HCT116 (cell line): ENCODE data around the gene TMEM140. TPM values are rescaled to one million over a fixed set of nuclear protein-coding genes. Genes with fewer than 3 reads are reported as not detected.

ENCODE experiments used
- ATAC-seq: fragments of 200-7000 bp; cut with Tn5 transposase; 2 replicates; pipeline ENCODE4 v1.9.1; 2020; ENCODE audit warnings: mild to moderate bottlenecking, moderate library complexity
- BruUV-seq: library from RNA; stranded (reverse); fragments of 400-500 nt; replicated peaks from 2 replicates; lab custom pipeline; 2021; lab: Mats Ljungman, UMichigan
- CTCF ChIA-PET: fragments of 300-600 bp; sonication (Branson Sonifier 250); formaldehyde crosslinking; loops from one replicate; lab custom pipeline; 2021; ENCODE audit warnings: antibody characterized with exemption; lab: Charles Lee
- POLR2A ChIA-PET: fragments of 300-600, 350-600 bp; sonication (Branson Sonifier 250); formaldehyde crosslinking; loops from one replicate; lab custom pipeline; 2021; ENCODE audit warnings: antibody characterized with exemption; lab: Charles Lee
- RAD21 ChIA-PET, 2 experiments: fragments of 300-600 bp; sonication (Branson Sonifier 250); formaldehyde crosslinking; loops; one replicate each; lab custom pipeline; 2023; ENCODE audit warnings: low total read pairs in 2 of 2; ENCODE audit not compliant: uncharacterized antibody in 2 of 2, unreplicated experiment in 2 of 2, low non-redundant PET in 1 of 2; lab: Charles Lee
- DNase-seq: peaks from one replicate; pipeline ENCODE4 v3.0.0-alpha.2; 2010; ENCODE audit warnings: low read depth, low spot score
- H2AFZ ChIP-seq: fragments of 200-600 bp; shearing (Covaris generic), sonication (generic); 2 replicates; pipeline ENCODE4 v1.6.1; 2017; ENCODE audit warnings: low read depth, mixed run types, mixed read lengths, antibody characterized with exemption, low read length; ENCODE audit not compliant: poor library complexity, severe bottlenecking
- H3K27ac ChIP-seq: 2 replicates; pipeline ENCODE4 v1.5.1; 2012; ENCODE audit warnings: low read depth, low read length
- H3K27me3 ChIP-seq: fragments of 200-600 bp; sonication (generic); 2 replicates; pipeline ENCODE4 v1.6.1; 2016; ENCODE audit warnings: mixed run types, low read length, mixed read lengths; ENCODE audit not compliant: insufficient read depth
- H3K36me3 ChIP-seq, 2 experiments: fragments of 200-500 bp in 1 of 2; fragments of 200-600 bp in 1 of 2; sonication (Bioruptor generic) in 1 of 2; sonication (generic) in 1 of 2; 2 replicates each; pipeline versions ENCODE4 v1.5.1 to v1.6.1; 2014 to 2016; ENCODE audit warnings: low read length in 2 of 2, inconsistent platforms in 1 of 2, mixed read lengths in 1 of 2, mixed run types in 1 of 2; ENCODE audit not compliant: insufficient read depth in 2 of 2, control insufficient read depth in 1 of 2
- H3K4me1 ChIP-seq, 2 experiments: fragments of 200-600 bp in 1 of 2; sonication (generic) in 1 of 2; 2 replicates each; pipeline versions ENCODE4 v1.5.1 to v1.6.1; 2012 to 2017; ENCODE audit warnings: low read length in 2 of 2, inconsistent platforms in 1 of 2, mild to moderate bottlenecking in 1 of 2, mixed read lengths in 1 of 2, mixed run types in 1 of 2, moderate library complexity in 1 of 2; ENCODE audit not compliant: insufficient read depth in 2 of 2, control insufficient read depth in 1 of 2
- H3K4me2 ChIP-seq: fragments of 200-600 bp; sonication (generic); 2 replicates; pipeline ENCODE4 v1.6.1; 2017; ENCODE audit warnings: mixed run types, low read length, mixed read lengths
- H3K4me3 ChIP-seq, 2 experiments: fragments of 200-600 bp in 1 of 2; sonication (generic) in 1 of 2; replicated peaks in 1 of 2; 2 replicates each; pipeline ENCODE4 v1.5.1; 2011 to 2016; ENCODE audit warnings: low read length in 2 of 2, control low read depth in 1 of 2, low read depth in 1 of 2, mild to moderate bottlenecking in 1 of 2, mixed read lengths in 1 of 2, mixed run types in 1 of 2
- H3K79me2 ChIP-seq: fragments of 200-600 bp; sonication (generic); 2 replicates; pipeline ENCODE4 v1.6.1; 2017; ENCODE audit warnings: mild to moderate bottlenecking, mixed run types, low read length, moderate library complexity, mixed read lengths; ENCODE audit not compliant: insufficient read depth
- H3K9ac ChIP-seq: fragments of 200-600 bp; sonication (generic); 2 replicates; pipeline ENCODE4 v1.6.1; 2016; ENCODE audit warnings: low read length, mixed read lengths
- H3K9me2 ChIP-seq: fragments of 200-600 bp; sonication (generic), shearing (Covaris generic); 2 replicates; pipeline ENCODE4 v1.6.1; 2017; ENCODE audit warnings: mixed run types, mild to moderate bottlenecking, moderate library complexity; ENCODE audit not compliant: insufficient read depth
- H3K9me3 ChIP-seq, 2 experiments: fragments of 200-500 bp in 1 of 2; fragments of 200-600 bp in 1 of 2; sonication (Bioruptor generic) in 1 of 2; sonication (generic) in 1 of 2; 2 replicates each; pipeline ENCODE4 v1.6.1; 2014 to 2017; ENCODE audit warnings: low read length in 2 of 2, mixed read lengths in 2 of 2, inconsistent platforms in 1 of 2, low read depth in 1 of 2, mild to moderate bottlenecking in 1 of 2, mixed run types in 1 of 2, moderate library complexity in 1 of 2; ENCODE audit not compliant: control insufficient read depth in 1 of 2, insufficient read depth in 1 of 2
- H4K20me1 ChIP-seq: fragments of 200-600 bp; sonication (generic), shearing (Covaris generic); 2 replicates; pipeline ENCODE4 v1.6.1; 2017; ENCODE audit warnings: mixed run types, mild to moderate bottlenecking, moderate library complexity; ENCODE audit not compliant: insufficient read depth
- CBX3 ChIP-seq: IDR thresholded peaks from 2 replicates; pipeline ENCODE4 v1.6.1; 2012; ENCODE audit warnings: low read depth
- CTCF ChIP-seq, 3 experiments: fragments of 200-600 bp in 1 of 3; sonication (generic) in 1 of 3; IDR thresholded peaks in 2 of 3; conservative IDR thresholded peaks in 1 of 3; 2 replicates each; pipeline ENCODE4 v1.5.1; 2012 to 2017; ENCODE audit warnings: low read depth in 2 of 3, low read length in 2 of 3, antibody characterized with exemption in 1 of 3, borderline replicate concordance in 1 of 3, control low read depth in 1 of 3, mild to moderate bottlenecking in 1 of 3, mixed read lengths in 1 of 3, mixed run types in 1 of 3, moderate library complexity in 1 of 3; ENCODE audit not compliant: insufficient read depth in 1 of 3
- ELF1 ChIP-seq: IDR thresholded peaks from 2 replicates; pipeline ENCODE4 v1.6.1; 2012; ENCODE audit warnings: low read depth, borderline replicate concordance
- EZH2 ChIP-seq: fragments of 200-600 bp; sonication (generic); IDR thresholded peaks from 2 replicates; pipeline ENCODE4 v1.6.1; 2017; ENCODE audit warnings: antibody characterized with exemption, mixed run types
- EZH2phosphoT487 ChIP-seq: fragments of 200-600 bp; IDR thresholded peaks from 2 replicates; pipeline ENCODE4 v1.6.1; 2018; ENCODE audit warnings: antibody characterized with exemption, borderline replicate concordance
- FOSL1 ChIP-seq: IDR thresholded peaks from 2 replicates; pipeline ENCODE4 v1.6.1; 2012; ENCODE audit warnings: low read depth
- JUND ChIP-seq: IDR thresholded peaks from 2 replicates; pipeline ENCODE4 v1.6.1; 2012
- POLR2A ChIP-seq: IDR thresholded peaks from 2 replicates; pipeline ENCODE4 v1.7.0; 2011; ENCODE audit warnings: borderline replicate concordance; ENCODE audit not compliant: insufficient read depth, insufficient read length; ENCODE audit errors: extremely low read depth
- POLR2AphosphoS5 ChIP-seq: IDR thresholded peaks from 2 replicates; pipeline ENCODE4 v1.6.1; 2011; ENCODE audit warnings: mild to moderate bottlenecking, low read depth, low read length, moderate library complexity
- RAD21 ChIP-seq: IDR thresholded peaks from 2 replicates; pipeline ENCODE4 v1.6.1; 2012; ENCODE audit warnings: low read depth, mild to moderate bottlenecking
- REST ChIP-seq: IDR thresholded peaks from 2 replicates; pipeline ENCODE4 v1.6.1; 2012; ENCODE audit warnings: low read depth
- SIN3A ChIP-seq: IDR thresholded peaks from 2 replicates; pipeline ENCODE4 v1.6.1; 2012; ENCODE audit warnings: low read depth
- SP1 ChIP-seq: IDR thresholded peaks from 2 replicates; pipeline ENCODE4 v1.6.1; 2012; ENCODE audit warnings: low read depth
- SRF ChIP-seq: IDR thresholded peaks from 2 replicates; pipeline ENCODE4 v1.6.1; 2012; ENCODE audit warnings: low read depth
- ZNF274 ChIP-seq: fragments of 200-500 bp; sonication (Bioruptor generic); IDR thresholded peaks from 2 replicates; pipeline ENCODE4 v1.6.1; 2014; ENCODE audit warnings: mild to moderate bottlenecking, low read depth, low read length, inconsistent platforms
- intact Hi-C: fragments of 100-400 bp; cut with micrococcal nuclease; formaldehyde crosslinking; loops from 2 replicates; pipeline ENCODE4 v1.10.0; 2022
- total RNA-seq: library from RNA; stranded (reverse); gene quantifications from one replicate; pipeline ENCODE4 v1.2.1, GENCODE V29; 2021; ENCODE audit not compliant: unreplicated experiment
- TF ChIP-seq, protein P1 (sequence below): IDR thresholded peaks from 2 replicates; pipeline ENCODE4 v1.6.1; 2012
- TF ChIP-seq, protein P2 (sequence below): IDR thresholded peaks from 2 replicates; pipeline ENCODE4 v1.6.1; 2011; ENCODE audit warnings: mild to moderate bottlenecking, low read length, moderate library complexity; ENCODE audit not compliant: insufficient replicate concordance; ENCODE audit errors: extremely low read depth
- TF ChIP-seq, protein P3 (sequence below): IDR thresholded peaks from 2 replicates; pipeline ENCODE4 v1.6.1; 2012

Gene TMEM140
- total RNA-seq, 1 experiment from 2014 or later, result not detected

DNA sequence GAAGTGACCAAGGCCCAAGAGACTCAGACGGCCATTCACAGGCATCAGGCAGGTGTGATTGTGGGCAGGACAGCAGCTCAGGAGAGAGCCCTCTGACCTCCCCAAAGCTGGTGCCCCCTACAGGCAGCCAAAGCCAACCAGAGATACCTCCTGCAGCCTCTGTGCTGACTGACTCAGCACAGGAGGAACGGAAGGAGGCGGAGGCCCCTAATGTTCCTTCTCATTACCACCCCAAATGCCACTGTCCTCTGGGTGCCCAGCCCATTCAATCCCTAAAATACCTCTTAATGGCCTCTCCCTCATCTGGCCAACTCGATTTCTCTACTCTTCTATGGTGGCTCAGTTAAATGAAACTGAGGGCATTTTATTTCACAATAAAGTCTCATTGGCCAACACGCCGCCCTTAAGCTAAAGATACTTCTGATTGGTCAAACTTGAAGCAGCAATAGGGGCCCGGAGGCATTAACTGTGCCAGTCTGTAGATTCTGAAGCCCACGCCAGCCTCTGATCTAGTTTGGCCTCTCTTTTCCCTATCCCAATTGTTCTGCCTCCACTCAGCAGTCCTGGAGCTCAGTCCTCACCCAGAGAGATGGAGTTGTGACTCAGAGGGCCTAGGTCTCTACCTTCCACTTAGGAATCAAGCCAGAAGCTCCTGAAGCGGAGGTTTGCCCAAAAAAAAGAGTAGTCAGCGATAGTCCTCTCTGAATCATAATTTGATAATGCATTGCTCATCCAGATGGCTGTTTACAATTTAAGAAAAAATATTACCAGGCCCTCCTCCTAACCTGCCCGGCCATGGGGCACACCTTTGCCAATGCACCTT, 21.5 kb downstream of the TMEM140 start:
- no peaks in the 10 kb centered on the region for H3K27me3 ChIP-seq
- DNase-seq (peak; percentile 68), ATAC-seq (peak; percentile 70)
- peak overlapping the region; percentile 81 to 83 for H3K4me3 ChIP-seq
- BruUV-seq, result TSS peak; percentile 69
- H3K4me1 ChIP-seq, result peaks cover 0 to 18% of the 10 kb centered on the region in 2 experiments; a peak in 2 of 4 replicates
- H4K20me1 ChIP-seq, result peaks cover 3% of the 10 kb centered on the region; the same call in 1 of the 2 replicates
- peak overlapping the region; percentile 98 for H3K4me2 ChIP-seq
- H3K9me2 ChIP-seq, result no peaks in the 10 kb centered on the region
- H2AFZ ChIP-seq, result no peak overlapping the region
- ChIA-PET POLR2A (interaction anchor here (1.0 to 1.5 kb wide), 3 partner anchors 9 to 184 kb away, joined by 3 to 12 read pairs (median 4); partner anchors contain the start of gene AGBL3), CTCF (interaction anchor here (0.6 to 1.9 kb wide), 13 partner anchors 8 to 537 kb away, joined by 3 to 25 read pairs (median 3); partner anchors contain the start of gene AGBL3), RAD21 (interaction anchor here in 1 of 2 experiments (1.3 kb wide), 1 partner anchor 183 kb away, joined by 3 read pairs; the partner anchor contains the start of gene AGBL3)
- H3K27ac ChIP-seq, result peak overlapping the region; percentile 92
- no peaks in the 10 kb centered on the region for H3K9me3 ChIP-seq
- peaks cover 29% of the 10 kb centered on the region for H3K79me2 ChIP-seq
- peak overlapping the region; percentile 93 for H3K9ac ChIP-seq
- intact Hi-C loops, result loop anchor here (1.0 to 10.0 kb wide), 3 partner anchors 183 to 475 kb away; partner anchors contain the start of gene AGBL3
- peaks cover 7 to 36% of the 10 kb centered on the region in 2 experiments; a peak in 2 of 4 replicates for H3K36me3 ChIP-seq
- TF ChIP-seq SIN3A (no peak; the same call in 1 of the 2 replicates), JUND (no peak), FOSL1 (no peak), CBX3 (peak; percentile 77), SRF (no peak), REST (no peak), EZH2phosphoT487 (no peak), SP1 (no peak), POLR2A (no peak), CTCF (IDR thresholded peaks at IDR 0.05 in 2 of 3, conservative IDR thresholded peaks at IDR 0.05 in 1 of 3; ENCODE audit: borderline replicate concordance in 1 of 3, insufficient read depth in 1 of 3, low read depth in 2 of 3, low read length in 2 of 3) (peak; percentile 69 to 81 (median 69)), POLR2AphosphoS5 (peak; percentile 59), RAD21 (peak; percentile 59), ZNF274 (no peak), ELF1 (no peak), EZH2 (no peak)
- TF ChIP-seq, protein P1, sequence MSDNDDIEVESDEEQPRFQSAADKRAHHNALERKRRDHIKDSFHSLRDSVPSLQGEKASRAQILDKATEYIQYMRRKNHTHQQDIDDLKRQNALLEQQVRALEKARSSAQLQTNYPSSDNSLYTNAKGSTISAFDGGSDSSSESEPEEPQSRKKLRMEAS, result peak; percentile 33; the same call in 1 of the 2 replicates
- TF ChIP-seq, protein P2, sequence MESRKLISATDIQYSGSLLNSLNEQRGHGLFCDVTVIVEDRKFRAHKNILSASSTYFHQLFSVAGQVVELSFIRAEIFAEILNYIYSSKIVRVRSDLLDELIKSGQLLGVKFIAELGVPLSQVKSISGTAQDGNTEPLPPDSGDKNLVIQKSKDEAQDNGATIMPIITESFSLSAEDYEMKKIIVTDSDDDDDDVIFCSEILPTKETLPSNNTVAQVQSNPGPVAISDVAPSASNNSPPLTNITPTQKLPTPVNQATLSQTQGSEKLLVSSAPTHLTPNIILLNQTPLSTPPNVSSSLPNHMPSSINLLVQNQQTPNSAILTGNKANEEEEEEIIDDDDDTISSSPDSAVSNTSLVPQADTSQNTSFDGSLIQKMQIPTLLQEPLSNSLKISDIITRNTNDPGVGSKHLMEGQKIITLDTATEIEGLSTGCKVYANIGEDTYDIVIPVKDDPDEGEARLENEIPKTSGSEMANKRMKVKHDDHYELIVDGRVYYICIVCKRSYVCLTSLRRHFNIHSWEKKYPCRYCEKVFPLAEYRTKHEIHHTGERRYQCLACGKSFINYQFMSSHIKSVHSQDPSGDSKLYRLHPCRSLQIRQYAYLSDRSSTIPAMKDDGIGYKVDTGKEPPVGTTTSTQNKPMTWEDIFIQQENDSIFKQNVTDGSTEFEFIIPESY, result no peak
- TF ChIP-seq, protein P3, sequence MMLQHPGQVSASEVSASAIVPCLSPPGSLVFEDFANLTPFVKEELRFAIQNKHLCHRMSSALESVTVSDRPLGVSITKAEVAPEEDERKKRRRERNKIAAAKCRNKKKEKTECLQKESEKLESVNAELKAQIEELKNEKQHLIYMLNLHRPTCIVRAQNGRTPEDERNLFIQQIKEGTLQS, result no peak
